ENCODE results near the gene PHAX. TPM values are rescaled to one million over a fixed set of nuclear protein-coding genes. Genes with fewer than 3 reads are reported as not detected.
"Not testable (repeated sequence)": the region's sequence is repeated elsewhere in the genome, so short reads cannot be mapped to it uniquely, and the experiment has no call there.

PHAX gene
- total RNA-seq, 2 donors from 2014 or later, result 26.0 to 37.7 TPM

DNA sequence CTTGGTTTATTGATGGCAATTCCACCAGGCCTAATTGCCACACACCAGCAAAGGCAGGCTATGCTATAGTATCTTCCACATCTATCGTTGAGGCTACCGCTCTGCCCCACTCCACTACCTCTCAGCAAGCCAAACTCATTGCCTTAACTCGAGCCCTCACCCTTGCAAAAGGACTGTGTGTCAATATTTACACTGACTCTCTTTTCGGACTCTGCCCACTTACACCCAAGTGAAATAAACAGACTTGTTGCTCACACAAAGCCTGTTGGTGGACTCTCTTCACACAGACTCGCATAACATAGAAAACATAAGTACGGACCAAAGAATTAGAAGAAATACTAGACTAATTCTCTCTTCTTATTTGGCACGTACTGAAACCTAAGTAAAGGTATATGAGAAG is 48.3 kb downstream of the PHAX start:
- intact Hi-C loops (cut with DNase I); DNase-seq (ENCODE audit: low spot score): not testable (repeated sequence)

- intact Hi-C loops (cut with DNase I); DNase-seq (ENCODE audit: low spot score): not testable (repeated sequence)
Measured at GRCh38 chr5:126649709-126650108, 49.0 kb downstream of the PHAX start.

- DNase-seq (ENCODE audit: low spot score), result no peak
- intact Hi-C loops (cut with DNase I), result no loop called here
Measured at GRCh38 chr5:126650463-126650862, 49.7 kb downstream of the PHAX start.

DNA sequence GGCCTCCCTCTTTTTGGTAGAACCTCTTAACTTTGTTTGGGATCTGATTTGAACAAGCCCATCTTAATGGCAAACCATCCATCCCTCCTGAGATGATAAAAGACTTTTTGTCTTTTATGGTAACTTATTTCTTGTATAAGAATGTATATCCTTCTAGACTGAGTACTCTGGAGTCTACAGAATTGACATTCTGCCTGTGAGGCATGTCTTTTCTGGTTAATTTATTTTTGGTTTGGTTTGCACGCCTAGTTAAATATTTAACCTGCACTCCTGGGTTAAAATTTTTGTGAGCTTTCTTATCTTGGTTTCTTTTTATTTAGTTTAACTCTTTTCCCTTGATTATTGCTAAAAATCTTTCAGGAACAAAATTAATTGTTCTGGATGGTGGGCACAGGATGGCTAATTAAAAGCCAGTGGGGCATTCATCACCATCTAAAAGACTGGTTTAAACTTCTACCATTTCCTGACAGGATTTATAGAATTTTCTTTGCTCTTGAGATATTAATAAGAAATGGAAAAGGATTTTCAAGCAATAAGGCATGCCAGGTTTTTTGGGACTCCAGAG is 50.3 kb downstream of the PHAX start:
- DNase-seq (ENCODE audit: low spot score), result no peak
- intact Hi-C loops (cut with DNase I), result no loop called here

GRCh38 chr5:126656401-126657007 is 55.8 kb downstream of the PHAX start:
- intact Hi-C loops (cut with DNase I), result no loop called here
- DNase-seq (ENCODE audit: low spot score), result no peak

DNA sequence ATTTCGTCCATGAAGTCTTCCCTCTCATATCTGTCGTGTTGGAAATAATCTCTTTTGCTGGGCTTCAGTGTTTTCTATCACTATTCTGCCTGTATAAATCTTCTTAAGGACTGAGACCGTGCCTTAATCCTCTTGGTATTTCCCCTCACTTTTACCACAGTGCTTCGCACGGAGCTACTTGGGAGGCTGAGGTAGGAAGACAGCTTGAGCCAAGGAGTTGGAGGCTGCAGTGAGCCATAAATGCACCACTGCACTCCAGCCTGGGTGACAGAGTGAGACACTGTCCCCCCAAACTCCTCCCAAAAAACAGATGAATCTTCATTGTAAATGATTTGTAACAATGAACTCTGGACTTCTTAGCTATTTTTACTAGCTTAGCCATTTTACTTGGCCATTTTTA is 57.8 kb downstream of the PHAX start:
- intact Hi-C loops (cut with DNase I), result no loop called here
- DNase-seq (ENCODE audit: low spot score), result no peak

DNA sequence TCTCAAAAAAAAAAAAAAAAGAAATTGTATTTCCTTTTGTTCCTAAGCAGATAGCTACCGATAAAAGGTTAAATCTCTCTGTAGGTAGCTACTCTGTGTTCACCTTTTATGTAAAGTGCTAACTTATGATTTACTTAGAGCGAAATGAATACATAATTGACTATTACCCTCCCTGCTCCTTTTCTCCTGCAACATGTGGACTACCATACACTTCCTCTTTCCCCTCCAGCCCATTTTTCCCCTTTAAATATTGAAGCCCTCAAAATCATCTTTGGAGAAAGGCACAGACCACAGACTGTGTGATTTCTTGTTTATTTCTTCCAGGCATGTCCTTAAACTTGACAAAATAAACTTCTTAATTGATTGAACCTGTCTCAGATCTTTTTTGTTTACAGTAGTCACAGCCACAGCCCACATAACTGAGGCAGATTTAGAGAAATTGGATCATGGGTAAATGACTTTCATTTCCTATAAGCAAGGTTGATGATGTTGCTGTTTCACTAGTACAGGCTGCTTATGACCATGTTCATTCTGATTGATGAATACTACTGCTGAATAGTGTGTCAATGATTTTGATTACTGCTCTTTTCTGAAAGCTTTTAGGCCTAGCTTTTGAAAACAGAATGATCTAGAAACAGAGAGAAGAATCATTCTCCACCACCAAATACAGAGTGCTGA is 59.2 kb downstream of the PHAX start:
- intact Hi-C loops (cut with DNase I), result no loop called here
- no peak for DNase-seq (ENCODE audit: low spot score)

DNA sequence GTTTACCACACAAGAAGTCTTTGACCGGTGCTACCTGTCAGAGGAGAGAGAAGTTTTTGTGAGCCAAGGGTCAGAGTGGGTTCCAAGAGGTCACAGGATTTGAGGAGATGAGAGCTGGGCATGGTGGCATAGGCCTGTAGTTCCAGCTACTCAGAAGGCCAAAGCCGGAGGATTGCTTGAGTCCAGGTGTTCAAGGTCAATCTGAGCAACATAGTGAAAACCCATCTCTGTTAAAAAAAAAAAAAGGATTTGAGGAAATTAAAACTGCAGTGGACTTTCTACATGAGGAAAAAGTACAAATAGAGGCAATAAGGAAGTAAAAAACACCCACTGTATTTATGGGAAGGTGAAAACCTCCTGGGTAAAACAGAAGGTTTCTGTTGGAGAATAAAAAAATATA is 63.8 kb downstream of the PHAX start:
- intact Hi-C loops (cut with DNase I), result no loop called here
- DNase-seq (ENCODE audit: low spot score), result no peak

- intact Hi-C loops (cut with DNase I), result loop anchor here in 1 of 2 donors (10.0 kb wide), 1 partner anchor 115 kb away; no protein-coding TSS in a partner anchor
- not testable (repeated sequence) for DNase-seq (ENCODE audit: low spot score)
Measured at GRCh38 chr5:126670109-126670508, 69.4 kb downstream of the PHAX start.

DNA sequence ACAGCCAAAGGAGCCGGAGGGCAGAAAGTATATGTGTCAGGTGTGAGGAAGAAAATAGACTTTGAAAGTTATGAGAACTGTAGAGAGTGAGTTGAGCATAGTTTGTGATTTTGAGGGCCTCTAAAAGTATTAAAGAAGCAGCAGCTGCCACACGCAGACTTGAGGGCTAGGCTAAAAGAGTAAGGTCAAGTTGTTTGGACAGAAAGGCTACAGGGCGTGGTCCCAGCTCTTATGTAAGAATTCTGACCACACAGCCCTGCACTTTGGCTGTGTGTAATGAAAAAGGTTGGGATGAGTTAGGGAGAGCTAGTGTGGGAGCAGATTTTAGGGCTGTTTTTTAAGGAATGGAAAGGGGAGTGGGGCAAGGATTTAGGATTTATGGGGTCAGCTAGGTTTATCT is 70.9 kb downstream of the PHAX start:
- intact Hi-C loops (cut with DNase I), result loop anchor here in 1 of 2 donors (10.0 kb wide), 1 partner anchor 113 kb away; no protein-coding TSS in a partner anchor
- not testable (repeated sequence) for DNase-seq (ENCODE audit: low spot score)

DNA sequence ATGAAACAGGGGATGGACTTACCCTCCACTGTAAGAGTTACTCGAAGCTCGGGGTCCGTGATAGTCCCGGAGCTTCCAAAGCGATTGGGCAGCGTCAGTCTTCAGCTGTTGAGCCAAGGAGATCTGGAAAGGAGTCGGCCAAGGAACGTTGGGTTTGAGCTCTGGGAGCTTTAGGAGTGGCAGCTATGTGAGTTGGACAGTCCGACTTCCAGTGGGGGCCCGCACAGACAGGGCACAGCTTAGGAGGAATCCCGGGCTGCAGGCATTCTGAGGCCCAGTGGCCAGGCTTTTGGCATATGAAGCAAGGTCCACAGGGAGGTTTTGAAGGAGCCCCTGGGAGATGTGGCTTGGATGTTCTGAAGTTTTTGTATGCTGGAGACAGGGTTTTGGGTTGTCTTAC is 72.7 kb downstream of the PHAX start:
- intact Hi-C loops (cut with DNase I), result loop anchor here in 1 of 2 donors (10.0 kb wide), 1 partner anchor 111 kb away; no protein-coding TSS in a partner anchor
- DNase-seq (ENCODE audit: low spot score), result no peak

- DNase-seq (ENCODE audit: low spot score), result no peak
- intact Hi-C loops (cut with DNase I), result loop anchor here in 1 of 2 donors (10.0 kb wide), 1 partner anchor 111 kb away; no protein-coding TSS in a partner anchor
Measured at GRCh38 chr5:126674145-126674544, 73.4 kb downstream of the PHAX start.

DNA sequence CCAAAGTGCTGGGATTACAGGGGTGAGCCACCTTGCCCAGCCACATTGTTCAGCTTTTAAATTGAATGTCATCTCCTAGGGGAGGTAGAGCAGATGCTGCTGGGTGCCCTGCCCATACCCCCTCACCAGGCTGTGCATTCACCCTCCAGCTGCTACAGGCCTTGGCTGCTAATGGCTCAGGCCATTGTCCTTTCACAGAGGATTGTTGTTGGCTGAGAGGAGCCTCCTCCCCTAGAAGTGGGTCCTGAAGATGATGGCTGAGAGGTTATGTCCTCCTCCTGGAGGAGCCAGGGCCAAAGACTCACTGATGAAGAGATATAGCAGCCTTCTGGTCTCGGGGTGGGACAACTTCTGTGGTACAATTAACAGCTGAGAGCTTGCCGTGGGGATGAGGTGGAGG is 74.6 kb downstream of the PHAX start:
- DNase-seq (ENCODE audit: low spot score), result no peak
- intact Hi-C loops (cut with DNase I), result loop anchor here (5.0 to 10.0 kb wide), 2 partner anchors 102 to 109 kb away; partner anchors contain the start of gene LMNB1 (in 1 of the 2)

DNA sequence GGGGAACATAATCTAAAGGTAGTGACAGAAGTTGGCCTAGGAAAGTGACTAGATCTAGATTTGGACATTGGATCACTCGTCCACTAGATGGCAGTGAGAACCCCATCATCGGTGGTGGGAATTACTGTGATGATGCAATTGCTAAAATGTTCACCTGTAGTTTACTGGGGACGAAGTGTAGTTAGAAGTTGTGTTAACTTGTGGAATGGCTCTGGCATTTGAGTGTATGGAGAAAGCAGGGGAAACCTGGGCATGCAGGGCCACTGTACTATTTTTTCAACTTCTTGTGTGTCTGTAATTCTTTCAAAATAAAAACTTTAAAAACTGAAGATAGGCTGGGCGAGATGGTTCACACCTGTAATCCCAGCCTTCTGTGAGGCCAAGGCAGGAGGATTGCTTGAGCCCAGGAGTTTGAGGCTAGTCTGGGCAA is 75.5 kb downstream of the PHAX start:
- no peak for DNase-seq (ENCODE audit: low spot score)
- intact Hi-C loops (cut with DNase I), result loop anchor here (5.0 to 10.0 kb wide), 2 partner anchors 101 to 109 kb away; partner anchors contain the start of gene LMNB1 (in 1 of the 2)

Other genes starting within 250 kb of the PHAX start
- 10 to 100 TPM; 20.9 to 21.0 TPM for gene GRAMD2B, start 177.5 kb upstream of the PHAX start, total RNA-seq
- gene ALDH7A1, start 5.7 kb upstream of the PHAX start, total RNA-seq, result 10 to 100 TPM; 18.5 to 27.9 TPM
- 1 to 10 TPM; 4.4 to 5.7 TPM for gene LMNB1, start 176.2 kb downstream of the PHAX start, total RNA-seq